CD4-positive, CD25-positive, alpha-beta regulatory T cell (primary cell): ENCODE data around the gene TSPOAP1. TPM values are rescaled to one million over a fixed set of nuclear protein-coding genes. Genes with fewer than 3 reads are reported as not detected.

Experiments used
- ATAC-seq, 2 donors: fragments of 150-1000 bp; cut with Tn5 transposase; one replicate each; pipeline ENCODE4 v1.10.0; 2021; ENCODE audit warnings: low read depth in 2 of 2, moderate number of reproducible peaks in 2 of 2, moderate library complexity in 1 of 2
- DNase-seq, 3 donors: peaks; one replicate each; pipeline versions ENCODE4 v3.0.0 to v3.0.0-alpha.2; 2012 to 2022; ENCODE audit warnings: mixed read lengths in 1 of 3
- H3K27ac ChIP-seq: one replicate; pipeline ENCODE4 v1.7.0; 2013; ENCODE audit warnings: mild to moderate bottlenecking, low read length; ENCODE audit not compliant: insufficient read depth, poor library complexity, severe bottlenecking
- H3K27me3 ChIP-seq: one replicate; pipeline ENCODE4 v1.7.0; 2013; ENCODE audit warnings: low read length; ENCODE audit not compliant: control insufficient read depth, insufficient read depth
- H3K36me3 ChIP-seq: one replicate; pipeline ENCODE4 v1.7.0; 2013; ENCODE audit warnings: mild to moderate bottlenecking, low read length, moderate library complexity; ENCODE audit not compliant: control insufficient read depth, insufficient read depth
- H3K4me1 ChIP-seq: 2 replicates; pipeline ENCODE4 v1.7.0; 2013; ENCODE audit warnings: mild to moderate bottlenecking, low read length; ENCODE audit not compliant: insufficient read depth, control insufficient read depth, poor library complexity, severe bottlenecking
- H3K4me3 ChIP-seq: one replicate; pipeline ENCODE4 v1.7.0; 2013; ENCODE audit warnings: low read depth, mild to moderate bottlenecking, low read length, moderate library complexity
- H3K9me3 ChIP-seq, 2 experiments: 1 replicate in 1 of 2; 2 replicates in 1 of 2; pipeline ENCODE4 v1.7.0; 2013; ENCODE audit warnings: low read length in 2 of 2, mild to moderate bottlenecking in 1 of 2, moderate library complexity in 1 of 2; ENCODE audit not compliant: control insufficient read depth in 2 of 2
- H3K27ac Mint-ChIP-seq, 3 donors: one replicate each; pipeline ENCODE4 v1.8.0; 2020 to 2022; ENCODE audit warnings: mild to moderate bottlenecking in 3 of 3, mixed read lengths in 3 of 3, moderate library complexity in 2 of 3
- H3K27me3 Mint-ChIP-seq: one replicate; pipeline ENCODE4 v1.8.0; 2022; ENCODE audit warnings: mild to moderate bottlenecking, mixed read lengths
- H3K36me3 Mint-ChIP-seq: one replicate; pipeline ENCODE4 v1.8.0; 2020; ENCODE audit warnings: mixed read lengths
- H3K4me1 Mint-ChIP-seq, 4 donors: one replicate each; pipeline ENCODE4 v1.8.0; 2020 to 2022; ENCODE audit warnings: mixed read lengths in 4 of 4, mild to moderate bottlenecking in 1 of 4
- H3K4me3 Mint-ChIP-seq, 4 donors: one replicate each; pipeline ENCODE4 v1.8.0; 2020 to 2022; ENCODE audit warnings: mild to moderate bottlenecking in 4 of 4, mixed read lengths in 4 of 4, moderate library complexity in 3 of 4
- H3K9me3 Mint-ChIP-seq, 7 donors: one replicate each; pipeline ENCODE4 v1.8.0; 2020 to 2022; ENCODE audit warnings: mixed read lengths in 7 of 7, mild to moderate bottlenecking in 3 of 7, moderate library complexity in 2 of 7
- polyA plus RNA-seq, 4 donors: library from polyadenylated mRNA; unstranded; fragments of 300-500 nt; fragmentation: Illumina TruSeq; gene quantifications; one replicate each; pipeline ENCODE4 v1.2.3, GENCODE V29; 2021
- total RNA-seq: library from RNA; stranded (reverse); gene quantifications from one replicate; pipeline ENCODE4 v1.2.3, GENCODE V29; 2022

The TSPOAP1 gene
- total and polyA plus RNA-seq, 5 donors from 2014 or later: 0.73 to 47.4 (median 1.0) TPM

DNA sequence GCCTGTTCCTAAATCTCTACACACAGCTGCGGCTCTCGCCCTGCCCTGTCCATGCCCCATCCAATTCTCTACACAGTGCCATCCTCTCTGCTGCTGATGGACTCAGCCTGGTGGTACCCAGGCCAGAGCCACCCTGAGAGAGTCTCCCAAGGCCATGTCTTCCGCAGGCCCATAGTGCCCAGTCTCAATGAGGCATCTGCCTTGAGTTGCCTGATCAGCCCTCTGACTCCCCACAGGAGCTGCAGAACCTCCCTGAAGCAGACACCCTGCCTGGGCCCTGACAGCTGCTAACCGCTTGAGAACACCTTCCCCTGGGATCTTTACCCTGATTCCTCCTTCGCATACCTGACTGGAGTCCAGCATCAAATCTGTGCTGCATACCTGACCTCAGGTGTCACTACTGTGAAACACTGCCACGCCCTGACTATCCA lies 13.3 kb downstream of the TSPOAP1 start:
- Histone ChIP-seq H3K27ac (no peak overlapping the region), H3K27me3 (no peaks in the 10 kb centered on the region), H3K9me3 (no peaks in the 10 kb centered on the region), H3K36me3 (no peaks in the 10 kb centered on the region), H3K4me3 (no peak overlapping the region), H3K4me1 (peaks cover 15% of the 10 kb centered on the region)
- peaks cover 12% of the 10 kb centered on the region for H3K36me3 Mint-ChIP-seq
- ATAC-seq (no peak), DNase-seq (no peak)
- H3K9me3 Mint-ChIP-seq: no peaks in the 10 kb centered on the region
- H3K27me3 Mint-ChIP-seq: no peaks in the 10 kb centered on the region
- H3K27ac Mint-ChIP-seq: peak overlapping the region; percentile 60 to 82 (median 81)
- peak overlapping the region in 1 of 4 donors; percentile 14 for H3K4me3 Mint-ChIP-seq
- peaks cover 7 to 19% (median 11%) of the 10 kb centered on the region in 4 donors for H3K4me1 Mint-ChIP-seq

DNA sequence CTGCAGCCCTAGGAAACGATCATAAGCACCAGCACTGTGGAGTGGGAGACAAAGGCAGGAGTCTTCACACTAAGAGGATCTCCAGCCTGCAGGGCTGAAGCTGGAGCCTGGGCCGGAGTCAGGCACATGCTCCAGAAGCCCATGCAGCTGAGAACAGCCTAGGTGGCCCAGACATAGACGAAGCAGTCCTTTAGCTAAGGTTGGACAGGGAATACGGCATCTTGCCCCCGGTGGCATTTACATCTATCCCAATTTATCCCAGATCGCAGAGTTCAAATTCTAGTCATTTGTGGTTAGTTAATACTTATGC lies 13.9 kb downstream of the TSPOAP1 start:
- Mint-ChIP-seq H3K4me3 (no peak overlapping the region), H3K9me3 (no peaks in the 10 kb centered on the region), H3K27ac (no peak overlapping the region), H3K4me1 (peaks cover 7 to 19% (median 11%) of the 10 kb centered on the region in 4 donors), H3K27me3 (no peaks in the 10 kb centered on the region), H3K36me3 (peaks cover 12% of the 10 kb centered on the region)
- Histone ChIP-seq H3K4me1 (peaks cover 15% of the 10 kb centered on the region), H3K36me3 (no peaks in the 10 kb centered on the region), H3K4me3 (no peak overlapping the region), H3K27ac (no peak overlapping the region), H3K9me3 (no peaks in the 10 kb centered on the region), H3K27me3 (no peaks in the 10 kb centered on the region)
- DNase-seq (no peak), ATAC-seq (no peak)

DNA sequence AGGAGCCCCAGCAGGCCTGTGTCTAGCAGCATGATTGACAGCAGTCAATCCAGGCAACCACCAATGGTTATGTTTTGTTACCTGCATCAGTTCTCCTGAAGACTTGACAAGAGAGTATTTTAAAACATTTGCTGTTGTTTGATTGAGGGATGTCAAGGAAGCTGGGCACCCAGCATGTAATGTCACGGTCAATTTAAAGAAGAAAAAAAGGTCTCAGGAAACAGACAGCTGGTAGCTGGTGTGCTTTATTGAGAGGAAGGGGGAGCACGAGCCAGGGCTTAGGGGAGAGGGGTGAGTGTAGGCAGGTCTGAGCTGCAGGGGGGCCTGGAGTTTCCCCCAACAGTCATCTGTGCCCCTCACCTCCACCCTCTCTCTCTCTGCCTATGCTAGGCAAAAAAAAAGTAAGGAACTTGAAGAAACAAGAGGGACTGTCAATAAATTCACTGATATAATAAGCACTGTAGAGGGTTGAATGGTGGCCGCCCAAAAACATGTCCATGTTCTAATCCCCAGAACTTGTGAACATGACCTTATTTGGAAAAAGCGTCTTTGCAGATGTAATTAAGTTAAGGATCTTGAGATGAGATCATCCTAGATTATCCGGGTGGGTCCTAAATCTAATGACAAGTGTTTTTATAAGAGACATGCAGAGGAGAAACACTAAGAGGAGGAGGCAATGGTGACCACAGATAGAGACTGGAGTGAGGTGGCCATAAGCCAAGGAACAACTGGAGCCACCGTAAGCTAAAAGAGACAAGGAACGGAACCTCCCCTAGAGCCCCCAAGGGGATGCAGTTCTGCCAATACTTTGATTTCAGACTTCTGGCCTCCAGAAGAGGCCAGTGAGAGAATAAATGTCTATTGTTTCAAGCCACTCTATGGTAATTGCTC lies 14.5 kb downstream of the TSPOAP1 start:
- Mint-ChIP-seq H3K36me3 (peaks cover 15% of the 10 kb centered on the region), H3K4me1 (peaks cover 7 to 16% (median 11%) of the 10 kb centered on the region in 4 donors), H3K9me3 (no peaks in the 10 kb centered on the region), H3K27ac (peak overlapping the region; percentile 21 to 67 (median 63)), H3K27me3 (no peaks in the 10 kb centered on the region), H3K4me3 (no peak overlapping the region)
- Histone ChIP-seq H3K4me1 (peaks cover 15% of the 10 kb centered on the region), H3K4me3 (no peak overlapping the region), H3K27me3 (no peaks in the 10 kb centered on the region), H3K27ac (no peak overlapping the region), H3K36me3 (no peaks in the 10 kb centered on the region), H3K9me3 (no peaks in the 10 kb centered on the region)
- no peak for DNase-seq
- no peak for ATAC-seq

DNA sequence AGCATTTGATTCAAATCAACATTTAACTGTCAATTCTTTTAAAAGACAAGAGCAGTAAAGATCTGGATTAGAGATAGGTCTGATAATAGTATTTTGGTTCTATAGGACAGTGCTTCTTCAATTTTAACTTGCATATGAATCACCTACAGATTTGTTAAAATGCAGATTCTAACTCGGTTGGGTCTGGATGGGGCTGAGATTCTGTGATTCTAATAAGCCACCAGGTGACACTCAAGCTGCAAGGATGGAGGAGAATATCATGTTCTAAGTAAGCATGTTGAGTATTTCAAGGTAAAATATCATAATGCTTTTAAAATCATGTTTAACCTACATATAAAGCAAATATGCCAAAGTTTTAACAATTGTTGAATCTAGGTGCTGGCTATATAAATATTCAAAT lies 15.8 kb downstream of the TSPOAP1 start:
- H3K4me3 ChIP-seq: no peak overlapping the region
- Mint-ChIP-seq H3K36me3 (peaks cover 15% of the 10 kb centered on the region), H3K27me3 (no peaks in the 10 kb centered on the region), H3K9me3 (no peaks in the 10 kb centered on the region), H3K27ac (peak overlapping the region in 1 of 3 donors; percentile 18), H3K4me1 (peaks cover 7 to 9% (median 7%) of the 10 kb centered on the region in 4 donors), H3K4me3 (no peak overlapping the region)
- DNase-seq (no peak), ATAC-seq (no peak)
- peaks cover 10% of the 10 kb centered on the region for H3K4me1 ChIP-seq
- no peaks in the 10 kb centered on the region for H3K9me3 ChIP-seq
- no peaks in the 10 kb centered on the region for H3K36me3 ChIP-seq
- no peaks in the 10 kb centered on the region for H3K27me3 ChIP-seq
- no peak overlapping the region for H3K27ac ChIP-seq

DNA sequence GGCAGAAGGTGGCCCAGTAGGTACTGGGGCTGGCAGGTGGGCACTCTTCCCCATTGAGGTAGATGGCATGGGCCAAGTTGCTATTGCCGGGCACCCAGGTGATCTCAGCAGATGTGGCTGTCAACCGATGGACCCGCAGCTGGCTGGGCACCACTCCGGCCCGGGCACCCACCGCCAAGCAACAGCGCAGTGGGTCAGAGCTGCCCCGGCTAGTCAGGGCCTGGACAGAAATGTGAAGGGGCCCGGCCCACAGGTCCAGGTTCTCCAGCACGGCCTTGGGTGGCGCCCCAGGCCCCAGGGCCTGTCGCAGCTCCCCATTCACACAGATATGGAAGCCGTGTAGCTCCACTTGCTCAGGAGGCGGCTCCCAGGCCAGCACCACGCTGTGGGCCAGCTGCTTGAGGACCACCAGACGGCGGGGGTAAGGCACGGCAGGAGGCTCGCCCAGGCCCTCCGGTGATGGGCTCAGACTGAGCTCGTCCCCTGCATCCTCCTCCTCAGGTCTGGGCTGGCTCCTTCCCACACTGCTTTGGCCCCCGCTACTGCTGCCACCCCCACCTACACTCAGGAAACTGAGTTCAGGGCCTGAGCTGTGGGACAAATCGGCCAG lies 16.5 kb downstream of the TSPOAP1 start:
- Mint-ChIP-seq H3K4me3 (no peak overlapping the region), H3K27ac (no peak overlapping the region), H3K4me1 (peaks cover under 1 to 2% (median 1%) of the 10 kb centered on the region in 4 donors), H3K9me3 (no peaks in the 10 kb centered on the region), H3K36me3 (peaks cover 18% of the 10 kb centered on the region), H3K27me3 (no peaks in the 10 kb centered on the region)
- Histone ChIP-seq H3K4me3 (no peak overlapping the region), H3K4me1 (peaks cover 2% of the 10 kb centered on the region), H3K36me3 (peaks cover 3% of the 10 kb centered on the region), H3K9me3 (no peaks in the 10 kb centered on the region), H3K27ac (no peak overlapping the region), H3K27me3 (no peaks in the 10 kb centered on the region)
- DNase-seq (no peak), ATAC-seq (no peak)

DNA sequence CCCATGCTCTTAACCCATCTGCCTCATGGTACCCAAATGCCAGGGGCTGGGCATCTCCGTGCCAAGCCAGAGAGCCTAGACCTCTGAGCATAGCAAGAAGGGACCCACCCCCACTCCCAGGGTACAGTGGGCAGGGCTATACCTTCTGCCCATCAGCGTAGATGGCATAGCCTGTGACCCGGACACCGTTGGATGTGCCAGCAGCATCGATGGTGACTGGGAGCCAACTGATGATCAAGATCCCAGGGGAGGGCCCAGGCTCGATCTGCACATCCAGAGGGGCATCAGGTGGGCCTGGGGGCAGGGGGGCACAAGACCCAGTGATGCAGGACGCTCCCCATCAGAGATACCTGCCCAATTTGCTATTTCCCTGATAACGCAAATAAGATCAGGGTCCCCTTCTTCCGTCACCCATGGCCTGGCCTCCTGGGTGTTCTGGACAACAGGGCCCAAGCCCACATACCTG lies 17.1 kb downstream of the TSPOAP1 start:
- H3K27ac Mint-ChIP-seq: no peak overlapping the region
- no peak for ATAC-seq
- no peaks in the 10 kb centered on the region for H3K4me1 ChIP-seq
- H3K4me3 ChIP-seq: no peak overlapping the region
- peaks cover 10% of the 10 kb centered on the region for H3K36me3 ChIP-seq
- H3K4me1 Mint-ChIP-seq: peaks cover 0 to 4% (median 0%) of the 10 kb centered on the region in 4 donors
- peaks cover 21% of the 10 kb centered on the region for H3K36me3 Mint-ChIP-seq
- no peak for DNase-seq
- no peaks in the 10 kb centered on the region for H3K27me3 ChIP-seq
- H3K27me3 Mint-ChIP-seq: no peaks in the 10 kb centered on the region
- no peak overlapping the region for H3K4me3 Mint-ChIP-seq
- H3K27ac ChIP-seq: no peak overlapping the region
- H3K9me3 Mint-ChIP-seq: no peaks in the 10 kb centered on the region
- H3K9me3 ChIP-seq: no peaks in the 10 kb centered on the region

DNA sequence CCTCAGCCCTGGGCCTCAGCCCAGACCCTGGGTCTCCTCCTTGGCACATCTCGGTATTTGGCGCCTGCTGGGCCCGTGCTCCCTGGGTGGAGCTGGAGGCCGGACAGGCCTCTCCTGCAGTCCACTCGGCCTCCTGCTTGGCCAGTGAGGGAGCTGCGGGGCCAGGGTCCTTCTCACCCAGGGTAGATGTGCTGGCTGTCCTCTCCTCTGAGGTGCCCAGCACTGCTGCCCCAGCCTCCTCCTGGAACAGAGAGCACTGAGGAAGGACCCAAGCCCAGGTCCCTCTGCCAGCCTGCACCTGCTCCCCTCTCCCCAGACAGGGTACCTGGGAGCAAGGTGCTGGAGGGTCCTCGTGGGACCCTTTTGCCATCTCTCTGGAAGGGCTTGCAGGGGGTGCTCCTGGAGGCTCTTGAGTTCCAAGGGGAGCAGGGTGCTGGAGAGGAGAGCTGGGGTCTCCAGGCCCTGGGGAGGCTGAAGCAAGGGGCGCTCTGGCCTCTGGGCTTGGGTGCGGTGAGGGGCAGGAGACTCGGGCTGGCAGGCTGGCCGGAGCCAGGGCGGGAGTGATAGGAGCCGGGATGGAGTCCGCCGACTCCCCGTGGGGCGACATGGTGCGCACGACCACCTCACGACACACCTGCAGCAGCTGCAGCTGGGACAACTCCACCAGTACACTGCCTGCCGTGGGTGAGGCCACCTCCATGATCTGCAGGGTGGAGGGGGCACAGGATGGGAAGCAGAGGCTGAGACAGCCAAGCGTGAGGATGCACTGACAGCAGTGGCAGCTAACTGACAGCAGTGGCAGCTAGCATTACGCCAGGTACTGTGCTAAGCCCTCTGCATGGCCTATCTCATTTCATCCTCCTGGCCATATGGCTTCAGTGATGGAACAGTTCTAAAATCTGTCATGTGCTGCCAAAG lies 17.8 kb downstream of the TSPOAP1 start:
- H3K9me3 Mint-ChIP-seq: no peaks in the 10 kb centered on the region
- Histone ChIP-seq H3K27me3 (no peaks in the 10 kb centered on the region), H3K4me1 (no peaks in the 10 kb centered on the region), H3K27ac (no peak overlapping the region), H3K9me3 (no peaks in the 10 kb centered on the region), H3K36me3 (peaks cover 10% of the 10 kb centered on the region), H3K4me3 (no peak overlapping the region)
- ATAC-seq (no peak), DNase-seq (no peak)
- no peak overlapping the region for H3K4me3 Mint-ChIP-seq
- no peak overlapping the region for H3K27ac Mint-ChIP-seq
- peaks cover 21% of the 10 kb centered on the region for H3K36me3 Mint-ChIP-seq
- H3K4me1 Mint-ChIP-seq: peaks cover 0 to 4% (median 0%) of the 10 kb centered on the region in 4 donors
- H3K27me3 Mint-ChIP-seq: no peaks in the 10 kb centered on the region
